22Rv1 (cell line): ENCODE measurements around the gene NRIP1.

ENCODE experiments used
- H3K27ac ChIP-seq: fragments of 450-650 bp; 2 replicates; pipeline ENCODE4 v1.5.1; 2017
- ZFX ChIP-seq: fragments of 450-650 bp; IDR thresholded peaks from 2 replicates; pipeline ENCODE4 v1.6.1; 2017; ENCODE audit warnings: antibody characterized with exemption, borderline replicate concordance
- TF ChIP-seq, protein P1 (sequence below): fragments of 450-650 bp; IDR thresholded peaks from 2 replicates; pipeline ENCODE4 v1.5.1; 2017; ENCODE audit warnings: mild to moderate bottlenecking

NRIP1 gene

DNA sequence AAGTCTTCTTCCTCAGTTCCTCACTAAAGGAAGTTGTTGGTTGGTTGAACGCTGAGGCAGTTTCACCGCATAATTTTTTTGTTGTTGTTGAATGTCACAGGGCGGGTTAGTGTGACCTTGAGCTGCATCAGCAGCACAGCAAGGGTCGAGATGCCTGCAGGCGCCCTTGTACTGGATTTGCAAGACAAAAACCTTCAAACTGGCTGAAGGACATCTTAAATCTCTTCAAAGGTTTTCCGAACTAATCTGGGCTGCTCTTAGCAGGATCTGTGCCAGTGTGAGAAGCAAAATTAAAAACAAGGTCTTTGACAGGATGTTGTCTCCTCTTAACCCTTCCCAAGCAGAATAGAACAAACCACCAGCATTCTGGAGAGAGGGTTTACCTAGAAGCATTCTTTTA is 59.4 kb downstream of the NRIP1 start:
- H3K27ac ChIP-seq: no peak overlapping the region

DNA sequence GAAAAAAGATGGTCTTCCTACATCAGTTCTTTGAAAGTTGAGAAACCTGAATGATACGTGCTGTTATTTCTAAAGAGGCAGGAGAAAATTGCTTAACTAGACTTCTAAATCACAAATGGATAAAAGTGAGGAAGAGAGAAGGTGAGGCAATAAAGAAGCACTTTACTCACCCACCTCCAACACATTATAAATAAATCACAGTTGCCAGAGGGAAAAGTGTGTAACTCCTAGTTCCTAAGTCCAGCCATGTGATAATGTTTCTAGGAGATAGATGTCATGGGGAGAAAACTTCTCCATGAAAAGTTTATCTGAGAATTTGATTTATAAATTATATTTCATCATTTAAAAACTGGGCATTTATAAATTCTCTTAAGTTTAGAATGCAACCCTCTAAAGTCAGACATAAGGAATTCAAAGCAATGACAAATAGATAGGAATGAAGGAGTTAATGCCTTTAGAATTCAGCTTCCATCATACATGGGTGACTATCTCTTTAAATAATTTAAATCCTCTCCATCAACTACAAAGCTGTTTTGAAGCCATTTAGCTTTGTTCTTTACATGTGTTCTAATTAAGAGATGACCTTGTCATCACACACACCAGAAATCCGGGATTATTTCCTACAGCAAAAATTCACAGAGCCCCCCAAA is 60.0 kb downstream of the NRIP1 start:
- H3K27ac ChIP-seq: no peak overlapping the region
- no peak for TF ChIP-seq ZFX
- TF ChIP-seq, protein P1, sequence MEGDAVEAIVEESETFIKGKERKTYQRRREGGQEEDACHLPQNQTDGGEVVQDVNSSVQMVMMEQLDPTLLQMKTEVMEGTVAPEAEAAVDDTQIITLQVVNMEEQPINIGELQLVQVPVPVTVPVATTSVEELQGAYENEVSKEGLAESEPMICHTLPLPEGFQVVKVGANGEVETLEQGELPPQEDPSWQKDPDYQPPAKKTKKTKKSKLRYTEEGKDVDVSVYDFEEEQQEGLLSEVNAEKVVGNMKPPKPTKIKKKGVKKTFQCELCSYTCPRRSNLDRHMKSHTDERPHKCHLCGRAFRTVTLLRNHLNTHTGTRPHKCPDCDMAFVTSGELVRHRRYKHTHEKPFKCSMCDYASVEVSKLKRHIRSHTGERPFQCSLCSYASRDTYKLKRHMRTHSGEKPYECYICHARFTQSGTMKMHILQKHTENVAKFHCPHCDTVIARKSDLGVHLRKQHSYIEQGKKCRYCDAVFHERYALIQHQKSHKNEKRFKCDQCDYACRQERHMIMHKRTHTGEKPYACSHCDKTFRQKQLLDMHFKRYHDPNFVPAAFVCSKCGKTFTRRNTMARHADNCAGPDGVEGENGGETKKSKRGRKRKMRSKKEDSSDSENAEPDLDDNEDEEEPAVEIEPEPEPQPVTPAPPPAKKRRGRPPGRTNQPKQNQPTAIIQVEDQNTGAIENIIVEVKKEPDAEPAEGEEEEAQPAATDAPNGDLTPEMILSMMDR: no peak

More for the DNA sequence above, 59.4 kb downstream of the NRIP1 start:
- TF ChIP-seq ZFX: no peak
- TF ChIP-seq, protein P1: no peak

DNA sequence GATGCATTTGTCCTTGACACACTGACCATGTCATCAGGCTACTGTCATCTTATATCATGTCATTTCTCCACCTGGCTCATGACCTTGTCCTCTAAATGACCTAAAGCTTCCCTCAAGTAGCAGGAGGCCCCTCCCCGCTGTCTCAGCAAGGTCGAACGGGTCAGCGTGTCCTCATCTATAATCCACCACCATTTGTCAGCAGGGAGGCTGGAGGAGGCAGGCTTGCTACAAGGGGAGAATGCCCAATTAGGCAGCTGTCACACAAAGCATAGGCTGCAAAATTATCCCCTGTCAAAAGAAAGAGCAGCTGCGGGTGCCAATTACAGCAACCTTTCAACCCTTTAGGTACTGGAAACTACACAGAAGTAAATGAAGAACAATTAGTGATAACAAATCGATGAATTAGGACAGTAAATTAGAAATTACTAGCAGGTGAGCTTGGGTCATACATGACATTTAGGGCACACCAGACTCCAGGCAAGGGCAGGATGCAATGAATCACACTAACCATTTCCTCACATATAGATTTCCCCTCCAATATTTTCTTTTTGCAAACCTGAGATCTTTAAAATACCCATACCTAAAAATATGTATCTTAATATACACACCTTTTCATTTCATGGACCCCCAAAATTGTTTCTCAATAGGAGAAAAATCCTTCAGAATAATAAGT is 61.2 kb downstream of the NRIP1 start:
- H3K27ac ChIP-seq: no peak overlapping the region
- TF ChIP-seq, protein P1: no peak
- no peak for TF ChIP-seq ZFX

DNA sequence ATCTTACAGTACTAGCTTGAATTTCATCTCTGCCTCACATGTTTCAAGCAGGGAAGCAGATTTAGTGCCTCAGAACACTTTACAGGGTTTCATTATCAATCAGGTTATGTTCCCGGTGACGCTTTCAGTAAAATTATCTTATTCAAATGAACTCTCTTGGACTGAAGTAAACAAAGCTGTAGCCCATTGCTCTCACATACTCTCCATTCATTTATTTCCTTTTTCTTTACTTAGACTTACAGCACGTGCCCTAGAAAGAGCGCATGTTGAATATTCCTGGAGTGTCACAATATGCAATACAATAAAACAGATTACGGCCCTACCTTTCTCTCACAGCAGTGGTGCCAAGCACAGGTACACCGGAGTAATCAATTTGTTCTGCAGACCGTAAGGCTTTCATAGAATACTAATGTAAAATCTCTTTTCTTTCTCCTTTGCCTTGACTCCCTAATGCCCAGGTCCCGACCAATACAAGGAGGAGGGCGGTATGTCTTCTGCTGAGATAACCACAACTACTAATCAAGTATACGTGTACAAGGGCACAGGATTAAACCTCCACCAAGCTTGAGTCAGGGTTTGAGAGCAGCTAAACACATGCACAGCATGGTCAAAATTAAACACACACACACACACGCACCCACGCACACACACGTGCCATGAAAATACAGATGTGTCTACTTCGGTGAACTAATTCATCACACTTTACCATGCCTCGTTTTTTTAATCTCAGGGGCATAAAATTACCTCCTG is 62.8 kb downstream of the NRIP1 start:
- TF ChIP-seq, protein P1: no peak
- no peak for TF ChIP-seq ZFX
- H3K27ac ChIP-seq: no peak overlapping the region

DNA sequence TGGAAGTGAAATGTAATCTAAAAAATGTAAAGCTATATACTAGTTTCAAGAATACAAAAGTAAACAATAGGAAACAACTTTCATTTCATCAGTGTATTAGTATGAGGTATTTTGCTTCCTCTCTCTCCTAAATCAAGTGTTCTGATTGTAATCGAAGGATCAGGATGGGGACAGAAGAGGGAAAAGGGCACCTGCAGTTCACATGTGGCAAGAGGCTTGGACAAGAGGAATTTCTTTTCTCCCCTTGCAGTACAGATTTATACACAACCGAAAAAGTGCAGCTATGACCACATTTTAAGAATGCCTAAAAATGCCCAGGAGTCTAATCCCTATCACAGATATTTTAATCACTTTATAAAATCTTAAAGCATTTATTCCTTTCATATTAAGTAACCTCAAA is 63.7 kb downstream of the NRIP1 start:
- TF ChIP-seq, protein P1: no peak
- no peak for TF ChIP-seq ZFX
- H3K27ac ChIP-seq: no peak overlapping the region

DNA sequence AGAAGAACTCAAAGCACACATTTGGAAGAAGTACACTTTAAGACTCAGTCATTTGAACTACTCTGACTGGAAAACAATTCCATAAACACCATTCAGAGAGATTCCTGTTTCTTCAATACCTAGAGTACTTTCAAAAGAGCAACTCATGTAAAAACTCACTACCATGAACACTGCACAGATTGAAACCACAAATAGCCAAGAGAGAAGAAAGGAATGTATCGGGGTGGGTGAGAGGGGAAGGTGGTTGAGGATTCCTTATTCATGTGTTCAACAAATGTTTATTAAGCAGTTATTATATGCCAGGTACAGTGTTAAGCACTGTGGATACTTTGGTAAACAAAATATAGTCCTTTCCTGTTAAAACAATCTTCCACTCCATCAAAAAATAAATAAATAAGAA is 64.7 kb downstream of the NRIP1 start:
- TF ChIP-seq, protein P1: no peak
- TF ChIP-seq ZFX: no peak
- H3K27ac ChIP-seq: no peak overlapping the region

DNA sequence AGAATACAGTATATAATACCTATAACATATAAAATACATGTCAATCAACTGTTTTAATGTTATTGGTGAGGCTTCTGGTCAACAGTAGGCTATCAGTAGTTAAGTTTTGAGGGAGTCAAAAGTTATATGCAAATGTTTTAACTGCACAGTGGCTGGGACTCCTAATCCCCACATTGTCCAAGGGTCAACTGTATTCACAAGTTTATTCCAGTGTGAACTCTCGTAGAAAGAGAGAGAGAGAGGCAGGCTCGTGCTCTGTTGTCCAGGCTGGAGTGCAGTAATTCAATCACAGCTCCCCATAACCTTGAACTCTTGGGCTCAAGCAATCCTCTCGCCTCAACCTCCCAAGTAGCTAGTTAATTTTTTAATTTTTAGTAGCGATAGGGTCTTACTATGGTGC is 66.0 kb downstream of the NRIP1 start:
- TF ChIP-seq ZFX: no peak
- TF ChIP-seq, protein P1: no peak
- no peak overlapping the region for H3K27ac ChIP-seq
